DOHH2 (cell line): Measurements from ENCODE around the gene TRAF2.

Experiments used
- H3F3A ChIP-seq: fragments of 200-600 bp; sonication (generic), shearing (Covaris generic); 2 replicates; pipeline ENCODE4 v1.6.0; 2016; ENCODE audit warnings: antibody characterized with exemption, mild to moderate bottlenecking; ENCODE audit not compliant: control insufficient read depth, insufficient read depth
- H3K27ac ChIP-seq: fragments of 200-600 bp; sonication (generic); 2 replicates; pipeline ENCODE4 v1.5.1; 2014; ENCODE audit warnings: low read depth, mild to moderate bottlenecking, low read length, moderate library complexity
- H3K27me3 ChIP-seq: fragments of 200-600 bp; sonication (generic); 2 replicates; pipeline ENCODE4 v1.6.1; 2014; ENCODE audit warnings: mild to moderate bottlenecking, low read length, mixed read lengths; ENCODE audit not compliant: control insufficient read depth
- H3K36me3 ChIP-seq: fragments of 200-600 bp; sonication (generic); 2 replicates; pipeline ENCODE4 v1.6.1; 2014; ENCODE audit warnings: mild to moderate bottlenecking, low read length, moderate library complexity, mixed read lengths; ENCODE audit not compliant: control insufficient read depth
- H3K4me1 ChIP-seq: fragments of 200-600 bp; sonication (generic); 2 replicates; pipeline ENCODE4 v1.6.1; 2014; ENCODE audit warnings: mild to moderate bottlenecking, low read length, mixed read lengths; ENCODE audit not compliant: control insufficient read depth
- H3K4me2 ChIP-seq: fragments of 200-600 bp; sonication (generic); 2 replicates; pipeline ENCODE4 v1.6.0; 2014; ENCODE audit warnings: mild to moderate bottlenecking, low read length, moderate library complexity
- H3K4me3 ChIP-seq: fragments of 200-600 bp; sonication (generic); 2 replicates; pipeline ENCODE4 v1.5.1; 2014; ENCODE audit warnings: mild to moderate bottlenecking, low read length, mixed read lengths
- H3K79me2 ChIP-seq: fragments of 200-600 bp; sonication (generic); 2 replicates; pipeline ENCODE4 v1.6.1; 2014; ENCODE audit warnings: mild to moderate bottlenecking, low read length, mixed read lengths; ENCODE audit not compliant: control insufficient read depth
- H3K9me2 ChIP-seq: fragments of 200-600 bp; sonication (generic); replicated peaks from 2 replicates; pipeline ENCODE4 v1.6.1; 2014; ENCODE audit warnings: mild to moderate bottlenecking, low read length, mixed read lengths; ENCODE audit not compliant: control insufficient read depth
- H3K9me3 ChIP-seq: fragments of 200-600 bp; sonication (generic); 2 replicates; pipeline ENCODE4 v1.6.1; 2014; ENCODE audit warnings: antibody characterized with exemption, low read length, mixed read lengths; ENCODE audit not compliant: control insufficient read depth, insufficient read depth
- H4K20me1 ChIP-seq: fragments of 200-600 bp; sonication (generic); 2 replicates; pipeline ENCODE4 v1.6.0; 2014; ENCODE audit warnings: low read depth, mild to moderate bottlenecking, antibody characterized with exemption, low read length, moderate library complexity; ENCODE audit not compliant: control insufficient read depth, insufficient read depth
- CTCF ChIP-seq: fragments of 200-600 bp; sonication (generic); IDR thresholded peaks from one replicate; pipeline ENCODE4 v1.5.1; 2014; ENCODE audit warnings: antibody characterized with exemption, mild to moderate bottlenecking, low read depth, low read length; ENCODE audit not compliant: poor library complexity, severe bottlenecking
- EZH2phosphoT487 ChIP-seq: fragments of 200-600 bp; sonication (generic); IDR thresholded peaks from 2 replicates; pipeline ENCODE4 v1.6.1; 2017; ENCODE audit warnings: borderline replicate concordance, mild to moderate bottlenecking, antibody characterized with exemption, low read length, moderate library complexity, mixed read lengths

TRAF2 gene

GRCh38 chr9:136900556-136900955, 14.2 kb downstream of the TRAF2 start:
- no peak for TF ChIP-seq EZH2phosphoT487
- TF ChIP-seq CTCF = no peak
- Histone ChIP-seq H3K36me3 (peaks cover 62% of the 10 kb centered on the region), H3K27ac (no peak overlapping the region), H3K27me3 (no peaks in the 10 kb centered on the region), H3K4me2 (no peak overlapping the region), H3K79me2 (peaks cover 54% of the 10 kb centered on the region), H3K9me3 (no peaks in the 10 kb centered on the region), H3F3A (no peaks in the 10 kb centered on the region), H3K4me1 (no peaks in the 10 kb centered on the region), H3K9me2 (no peaks in the 10 kb centered on the region), H4K20me1 (no peaks in the 10 kb centered on the region), H3K4me3 (no peak overlapping the region)

DNA sequence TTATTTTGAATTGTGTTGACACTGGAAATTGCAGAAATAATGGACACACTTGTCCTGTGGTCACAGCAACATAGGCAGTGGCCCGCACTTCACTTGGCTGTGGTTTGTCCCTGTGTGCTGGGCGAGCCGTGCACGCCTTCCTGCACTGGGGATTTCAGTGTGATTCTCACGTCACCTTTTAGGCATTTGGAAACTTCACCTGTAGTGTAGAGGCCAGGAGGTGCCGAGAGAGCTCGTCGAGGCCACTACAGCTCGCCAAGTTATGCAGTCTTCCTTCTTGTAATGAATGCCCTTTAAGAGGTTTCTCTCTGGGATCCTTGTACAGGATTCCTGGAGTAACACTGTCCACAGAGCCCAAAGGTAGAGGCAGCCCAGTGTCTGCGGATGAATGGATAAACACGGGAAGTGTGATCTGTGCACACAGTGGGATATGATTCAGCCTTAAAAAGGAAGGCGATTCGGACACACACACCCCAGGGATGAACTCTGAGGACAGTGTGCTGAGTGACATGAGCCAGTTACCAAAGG, 14.7 kb downstream of the TRAF2 start:
- Histone ChIP-seq H4K20me1 (no peaks in the 10 kb centered on the region), H3K4me1 (no peaks in the 10 kb centered on the region), H3K9me3 (no peaks in the 10 kb centered on the region), H3K79me2 (peaks cover 50% of the 10 kb centered on the region), H3K4me2 (no peak overlapping the region), H3K4me3 (no peak overlapping the region), H3K27me3 (no peaks in the 10 kb centered on the region), H3K9me2 (no peaks in the 10 kb centered on the region), H3F3A (no peaks in the 10 kb centered on the region), H3K36me3 (peaks cover 67% of the 10 kb centered on the region), H3K27ac (no peak overlapping the region)
- TF ChIP-seq EZH2phosphoT487 (no peak), CTCF (no peak)

GRCh38 chr9:136901516-136902258, 15.4 kb downstream of the TRAF2 start:
- H3K27ac ChIP-seq = no peak overlapping the region
- H3K36me3 ChIP-seq = peaks cover 73% of the 10 kb centered on the region

More at GRCh38 chr9:136901516-136902258, 15.4 kb downstream of the TRAF2 start:
- Histone ChIP-seq H3K79me2 (peaks cover 47% of the 10 kb centered on the region), H4K20me1 (no peaks in the 10 kb centered on the region), H3K9me2 (no peaks in the 10 kb centered on the region), H3K4me1 (no peaks in the 10 kb centered on the region), H3F3A (no peaks in the 10 kb centered on the region), H3K4me3 (no peak overlapping the region), H3K4me2 (no peak overlapping the region), H3K27me3 (no peaks in the 10 kb centered on the region), H3K9me3 (no peaks in the 10 kb centered on the region)
- no peak for TF ChIP-seq EZH2phosphoT487
- no peak for TF ChIP-seq CTCF
